Sigmoid colon (tissue), 3 donors: ENCODE measurements around the gene PRLR.

ENCODE experiments used
- POLR2A ChIP-seq, 2 donors: fragments of 450-650 bp; IDR thresholded peaks; one replicate each; pipeline ENCODE4 v1.6.1; 2016; ENCODE audit warnings: antibody characterized with exemption in 2 of 2, mild to moderate bottlenecking in 2 of 2, moderate library complexity in 2 of 2
- TF ChIP-seq, protein P1 (sequence below), 4 experiments: fragments of 450-650 bp in 3 of 4; fragments of 200-600 bp in 1 of 4; IDR thresholded peaks; one replicate each; pipeline ENCODE4 v1.5.1; 2016 to 2019; ENCODE audit warnings: antibody characterized with exemption in 4 of 4, mild to moderate bottlenecking in 3 of 4, moderate library complexity in 2 of 4

DNA sequence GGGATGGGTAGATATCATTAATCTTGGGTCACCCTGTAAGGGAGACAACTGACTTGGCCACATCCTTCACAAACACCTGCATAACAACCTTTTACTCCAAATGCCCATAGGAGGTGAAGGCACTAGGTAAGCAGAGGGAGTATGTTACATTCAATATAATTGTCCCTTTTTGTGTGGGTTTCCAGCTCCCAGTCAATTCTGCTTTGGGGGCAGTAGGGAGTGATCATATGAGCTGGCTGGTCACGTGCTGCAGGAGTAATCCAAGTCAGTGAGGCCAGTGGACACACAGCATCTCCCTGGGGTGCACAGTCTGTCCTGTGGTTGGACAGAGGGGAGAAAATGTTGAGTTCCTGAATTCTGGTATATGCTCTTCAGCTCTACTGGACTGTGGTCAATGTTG lies 181.4 kb downstream of the PRLR start:
- TF ChIP-seq, protein P1, sequence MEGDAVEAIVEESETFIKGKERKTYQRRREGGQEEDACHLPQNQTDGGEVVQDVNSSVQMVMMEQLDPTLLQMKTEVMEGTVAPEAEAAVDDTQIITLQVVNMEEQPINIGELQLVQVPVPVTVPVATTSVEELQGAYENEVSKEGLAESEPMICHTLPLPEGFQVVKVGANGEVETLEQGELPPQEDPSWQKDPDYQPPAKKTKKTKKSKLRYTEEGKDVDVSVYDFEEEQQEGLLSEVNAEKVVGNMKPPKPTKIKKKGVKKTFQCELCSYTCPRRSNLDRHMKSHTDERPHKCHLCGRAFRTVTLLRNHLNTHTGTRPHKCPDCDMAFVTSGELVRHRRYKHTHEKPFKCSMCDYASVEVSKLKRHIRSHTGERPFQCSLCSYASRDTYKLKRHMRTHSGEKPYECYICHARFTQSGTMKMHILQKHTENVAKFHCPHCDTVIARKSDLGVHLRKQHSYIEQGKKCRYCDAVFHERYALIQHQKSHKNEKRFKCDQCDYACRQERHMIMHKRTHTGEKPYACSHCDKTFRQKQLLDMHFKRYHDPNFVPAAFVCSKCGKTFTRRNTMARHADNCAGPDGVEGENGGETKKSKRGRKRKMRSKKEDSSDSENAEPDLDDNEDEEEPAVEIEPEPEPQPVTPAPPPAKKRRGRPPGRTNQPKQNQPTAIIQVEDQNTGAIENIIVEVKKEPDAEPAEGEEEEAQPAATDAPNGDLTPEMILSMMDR (IDR thresholded peaks at IDR 0.05): no peak
- TF ChIP-seq POLR2A (IDR thresholded peaks at IDR 0.05): no peak
